ENCODE data around the gene TDRD3.

DNA sequence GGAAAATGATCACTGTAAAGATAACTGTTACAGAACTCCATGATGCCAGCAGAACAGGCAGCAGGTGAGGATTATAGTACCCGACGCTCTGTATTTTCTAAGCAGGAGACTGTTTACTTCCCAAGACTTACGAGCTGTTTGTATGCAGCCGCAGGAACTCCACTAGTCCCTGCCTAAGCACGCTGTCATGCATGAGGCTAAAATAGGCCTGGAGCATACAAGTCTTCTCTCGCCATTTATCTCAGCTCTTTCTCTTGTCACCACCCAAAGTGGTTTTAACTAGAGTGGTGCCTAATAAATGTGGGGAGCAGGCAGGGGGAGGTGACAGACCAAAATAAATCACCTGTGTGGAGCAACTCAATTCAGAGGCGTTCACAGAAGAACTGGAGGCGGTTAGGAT lies 175.8 kb downstream of the TDRD3 start:
- TF ChIP-seq, protein P1, sequence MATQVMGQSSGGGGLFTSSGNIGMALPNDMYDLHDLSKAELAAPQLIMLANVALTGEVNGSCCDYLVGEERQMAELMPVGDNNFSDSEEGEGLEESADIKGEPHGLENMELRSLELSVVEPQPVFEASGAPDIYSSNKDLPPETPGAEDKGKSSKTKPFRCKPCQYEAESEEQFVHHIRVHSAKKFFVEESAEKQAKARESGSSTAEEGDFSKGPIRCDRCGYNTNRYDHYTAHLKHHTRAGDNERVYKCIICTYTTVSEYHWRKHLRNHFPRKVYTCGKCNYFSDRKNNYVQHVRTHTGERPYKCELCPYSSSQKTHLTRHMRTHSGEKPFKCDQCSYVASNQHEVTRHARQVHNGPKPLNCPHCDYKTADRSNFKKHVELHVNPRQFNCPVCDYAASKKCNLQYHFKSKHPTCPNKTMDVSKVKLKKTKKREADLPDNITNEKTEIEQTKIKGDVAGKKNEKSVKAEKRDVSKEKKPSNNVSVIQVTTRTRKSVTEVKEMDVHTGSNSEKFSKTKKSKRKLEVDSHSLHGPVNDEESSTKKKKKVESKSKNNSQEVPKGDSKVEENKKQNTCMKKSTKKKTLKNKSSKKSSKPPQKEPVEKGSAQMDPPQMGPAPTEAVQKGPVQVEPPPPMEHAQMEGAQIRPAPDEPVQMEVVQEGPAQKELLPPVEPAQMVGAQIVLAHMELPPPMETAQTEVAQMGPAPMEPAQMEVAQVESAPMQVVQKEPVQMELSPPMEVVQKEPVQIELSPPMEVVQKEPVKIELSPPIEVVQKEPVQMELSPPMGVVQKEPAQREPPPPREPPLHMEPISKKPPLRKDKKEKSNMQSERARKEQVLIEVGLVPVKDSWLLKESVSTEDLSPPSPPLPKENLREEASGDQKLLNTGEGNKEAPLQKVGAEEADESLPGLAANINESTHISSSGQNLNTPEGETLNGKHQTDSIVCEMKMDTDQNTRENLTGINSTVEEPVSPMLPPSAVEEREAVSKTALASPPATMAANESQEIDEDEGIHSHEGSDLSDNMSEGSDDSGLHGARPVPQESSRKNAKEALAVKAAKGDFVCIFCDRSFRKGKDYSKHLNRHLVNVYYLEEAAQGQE (IDR thresholded peaks at IDR 0.05; ENCODE audit: insufficient read depth in 1 of 2, low read depth in 2 of 2, low read length in 1 of 2): no peak
- TF ChIP-seq, protein P2, sequence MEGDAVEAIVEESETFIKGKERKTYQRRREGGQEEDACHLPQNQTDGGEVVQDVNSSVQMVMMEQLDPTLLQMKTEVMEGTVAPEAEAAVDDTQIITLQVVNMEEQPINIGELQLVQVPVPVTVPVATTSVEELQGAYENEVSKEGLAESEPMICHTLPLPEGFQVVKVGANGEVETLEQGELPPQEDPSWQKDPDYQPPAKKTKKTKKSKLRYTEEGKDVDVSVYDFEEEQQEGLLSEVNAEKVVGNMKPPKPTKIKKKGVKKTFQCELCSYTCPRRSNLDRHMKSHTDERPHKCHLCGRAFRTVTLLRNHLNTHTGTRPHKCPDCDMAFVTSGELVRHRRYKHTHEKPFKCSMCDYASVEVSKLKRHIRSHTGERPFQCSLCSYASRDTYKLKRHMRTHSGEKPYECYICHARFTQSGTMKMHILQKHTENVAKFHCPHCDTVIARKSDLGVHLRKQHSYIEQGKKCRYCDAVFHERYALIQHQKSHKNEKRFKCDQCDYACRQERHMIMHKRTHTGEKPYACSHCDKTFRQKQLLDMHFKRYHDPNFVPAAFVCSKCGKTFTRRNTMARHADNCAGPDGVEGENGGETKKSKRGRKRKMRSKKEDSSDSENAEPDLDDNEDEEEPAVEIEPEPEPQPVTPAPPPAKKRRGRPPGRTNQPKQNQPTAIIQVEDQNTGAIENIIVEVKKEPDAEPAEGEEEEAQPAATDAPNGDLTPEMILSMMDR (IDR thresholded peaks at IDR 0.05): no peak
- no peak for TF ChIP-seq SIN3A (IDR thresholded peaks at IDR 0.05; ENCODE audit: borderline replicate concordance, insufficient read depth, low read depth, low read length)
- TF ChIP-seq POLR2AphosphoS5 (IDR thresholded peaks at IDR 0.05; ENCODE audit: low read depth, low read length): no peak
- no peak for TF ChIP-seq TCF7L2 (IDR thresholded peaks at IDR 0.05; ENCODE audit: low read depth, low read length)

All from Panc1 (cell line).